HCT116 (cell line): ENCODE data around the gene TARS1. TPM values are rescaled to one million over a fixed set of nuclear protein-coding genes. Genes with fewer than 3 reads are reported as not detected.

Experiments
- ATAC-seq: fragments of 200-7000 bp; cut with Tn5 transposase; 2 replicates; pipeline ENCODE4 v1.9.1; 2020; ENCODE audit warnings: mild to moderate bottlenecking, moderate library complexity
- BruUV-seq: library from RNA; stranded (reverse); fragments of 400-500 nt; replicated peaks from 2 replicates; lab custom pipeline; 2021; lab: Mats Ljungman, UMichigan
- CTCF ChIA-PET: fragments of 300-600 bp; sonication (Branson Sonifier 250); formaldehyde crosslinking; loops from one replicate; lab custom pipeline; 2021; ENCODE audit warnings: antibody characterized with exemption; lab: Charles Lee
- POLR2A ChIA-PET: fragments of 300-600, 350-600 bp; sonication (Branson Sonifier 250); formaldehyde crosslinking; loops from one replicate; lab custom pipeline; 2021; ENCODE audit warnings: antibody characterized with exemption; lab: Charles Lee
- RAD21 ChIA-PET, 2 experiments: fragments of 300-600 bp; sonication (Branson Sonifier 250); formaldehyde crosslinking; loops; one replicate each; lab custom pipeline; 2023; ENCODE audit warnings: low total read pairs in 2 of 2; ENCODE audit not compliant: uncharacterized antibody in 2 of 2, unreplicated experiment in 2 of 2, low non-redundant PET in 1 of 2; lab: Charles Lee
- DNase-seq: peaks from one replicate; pipeline ENCODE4 v3.0.0-alpha.2; 2010; ENCODE audit warnings: low read depth, low spot score
- H2AFZ ChIP-seq: fragments of 200-600 bp; shearing (Covaris generic), sonication (generic); 2 replicates; pipeline ENCODE4 v1.6.1; 2017; ENCODE audit warnings: low read depth, mixed run types, mixed read lengths, antibody characterized with exemption, low read length; ENCODE audit not compliant: poor library complexity, severe bottlenecking
- H3K27ac ChIP-seq: 2 replicates; pipeline ENCODE4 v1.5.1; 2012; ENCODE audit warnings: low read depth, low read length
- H3K27me3 ChIP-seq: fragments of 200-600 bp; sonication (generic); 2 replicates; pipeline ENCODE4 v1.6.1; 2016; ENCODE audit warnings: mixed run types, low read length, mixed read lengths; ENCODE audit not compliant: insufficient read depth
- H3K36me3 ChIP-seq, 2 experiments: fragments of 200-500 bp in 1 of 2; fragments of 200-600 bp in 1 of 2; sonication (Bioruptor generic) in 1 of 2; sonication (generic) in 1 of 2; 2 replicates each; pipeline versions ENCODE4 v1.5.1 to v1.6.1; 2014 to 2016; ENCODE audit warnings: low read length in 2 of 2, inconsistent platforms in 1 of 2, mixed read lengths in 1 of 2, mixed run types in 1 of 2; ENCODE audit not compliant: insufficient read depth in 2 of 2, control insufficient read depth in 1 of 2
- H3K4me1 ChIP-seq, 2 experiments: fragments of 200-600 bp in 1 of 2; sonication (generic) in 1 of 2; 2 replicates each; pipeline versions ENCODE4 v1.5.1 to v1.6.1; 2012 to 2017; ENCODE audit warnings: low read length in 2 of 2, inconsistent platforms in 1 of 2, mild to moderate bottlenecking in 1 of 2, mixed read lengths in 1 of 2, mixed run types in 1 of 2, moderate library complexity in 1 of 2; ENCODE audit not compliant: insufficient read depth in 2 of 2, control insufficient read depth in 1 of 2
- H3K4me2 ChIP-seq: fragments of 200-600 bp; sonication (generic); 2 replicates; pipeline ENCODE4 v1.6.1; 2017; ENCODE audit warnings: mixed run types, low read length, mixed read lengths
- H3K4me3 ChIP-seq, 2 experiments: fragments of 200-600 bp in 1 of 2; sonication (generic) in 1 of 2; replicated peaks in 1 of 2; 2 replicates each; pipeline ENCODE4 v1.5.1; 2011 to 2016; ENCODE audit warnings: low read length in 2 of 2, control low read depth in 1 of 2, low read depth in 1 of 2, mild to moderate bottlenecking in 1 of 2, mixed read lengths in 1 of 2, mixed run types in 1 of 2
- H3K79me2 ChIP-seq: fragments of 200-600 bp; sonication (generic); 2 replicates; pipeline ENCODE4 v1.6.1; 2017; ENCODE audit warnings: mild to moderate bottlenecking, mixed run types, low read length, moderate library complexity, mixed read lengths; ENCODE audit not compliant: insufficient read depth
- H3K9ac ChIP-seq: fragments of 200-600 bp; sonication (generic); 2 replicates; pipeline ENCODE4 v1.6.1; 2016; ENCODE audit warnings: low read length, mixed read lengths
- H3K9me2 ChIP-seq: fragments of 200-600 bp; sonication (generic), shearing (Covaris generic); 2 replicates; pipeline ENCODE4 v1.6.1; 2017; ENCODE audit warnings: mixed run types, mild to moderate bottlenecking, moderate library complexity; ENCODE audit not compliant: insufficient read depth
- H3K9me3 ChIP-seq, 2 experiments: fragments of 200-500 bp in 1 of 2; fragments of 200-600 bp in 1 of 2; sonication (Bioruptor generic) in 1 of 2; sonication (generic) in 1 of 2; 2 replicates each; pipeline ENCODE4 v1.6.1; 2014 to 2017; ENCODE audit warnings: low read length in 2 of 2, mixed read lengths in 2 of 2, inconsistent platforms in 1 of 2, low read depth in 1 of 2, mild to moderate bottlenecking in 1 of 2, mixed run types in 1 of 2, moderate library complexity in 1 of 2; ENCODE audit not compliant: control insufficient read depth in 1 of 2, insufficient read depth in 1 of 2
- H4K20me1 ChIP-seq: fragments of 200-600 bp; sonication (generic), shearing (Covaris generic); 2 replicates; pipeline ENCODE4 v1.6.1; 2017; ENCODE audit warnings: mixed run types, mild to moderate bottlenecking, moderate library complexity; ENCODE audit not compliant: insufficient read depth
- CBX3 ChIP-seq: IDR thresholded peaks from 2 replicates; pipeline ENCODE4 v1.6.1; 2012; ENCODE audit warnings: low read depth
- CEBPB ChIP-seq: IDR thresholded peaks from 2 replicates; pipeline ENCODE4 v1.6.1; 2012; ENCODE audit warnings: low read depth
- ELF1 ChIP-seq: IDR thresholded peaks from 2 replicates; pipeline ENCODE4 v1.6.1; 2012; ENCODE audit warnings: low read depth, borderline replicate concordance
- EZH2phosphoT487 ChIP-seq: fragments of 200-600 bp; IDR thresholded peaks from 2 replicates; pipeline ENCODE4 v1.6.1; 2018; ENCODE audit warnings: antibody characterized with exemption, borderline replicate concordance
- FOSL1 ChIP-seq: IDR thresholded peaks from 2 replicates; pipeline ENCODE4 v1.6.1; 2012; ENCODE audit warnings: low read depth
- JUND ChIP-seq: IDR thresholded peaks from 2 replicates; pipeline ENCODE4 v1.6.1; 2012
- POLR2A ChIP-seq: IDR thresholded peaks from 2 replicates; pipeline ENCODE4 v1.7.0; 2011; ENCODE audit warnings: borderline replicate concordance; ENCODE audit not compliant: insufficient read depth, insufficient read length; ENCODE audit errors: extremely low read depth
- RAD21 ChIP-seq: IDR thresholded peaks from 2 replicates; pipeline ENCODE4 v1.6.1; 2012; ENCODE audit warnings: low read depth, mild to moderate bottlenecking
- REST ChIP-seq: IDR thresholded peaks from 2 replicates; pipeline ENCODE4 v1.6.1; 2012; ENCODE audit warnings: low read depth
- SIN3A ChIP-seq: IDR thresholded peaks from 2 replicates; pipeline ENCODE4 v1.6.1; 2012; ENCODE audit warnings: low read depth
- SRF ChIP-seq: IDR thresholded peaks from 2 replicates; pipeline ENCODE4 v1.6.1; 2012; ENCODE audit warnings: low read depth
- TCF7L2 ChIP-seq: IDR thresholded peaks from 2 replicates; pipeline ENCODE4 v1.7.0; 2011; ENCODE audit warnings: borderline replicate concordance, inconsistent platforms; ENCODE audit not compliant: insufficient read depth, insufficient read length; ENCODE audit errors: extremely low read depth
- ZBTB33 ChIP-seq: IDR thresholded peaks from 2 replicates; pipeline ENCODE4 v1.6.1; 2011; ENCODE audit warnings: mild to moderate bottlenecking, low read length, moderate library complexity; ENCODE audit not compliant: insufficient replicate concordance; ENCODE audit errors: extremely low read depth
- ZFX ChIP-seq: fragments of 450-650 bp; IDR thresholded peaks from 2 replicates; pipeline ENCODE4 v1.6.1; 2017
- intact Hi-C: fragments of 100-400 bp; cut with micrococcal nuclease; formaldehyde crosslinking; loops from 2 replicates; pipeline ENCODE4 v1.10.0; 2022
- total RNA-seq: library from RNA; stranded (reverse); gene quantifications from one replicate; pipeline ENCODE4 v1.2.1, GENCODE V29; 2021; ENCODE audit not compliant: unreplicated experiment

TARS1 gene
- total RNA-seq, 1 experiment from 2014 or later: 291 TPM

DNA sequence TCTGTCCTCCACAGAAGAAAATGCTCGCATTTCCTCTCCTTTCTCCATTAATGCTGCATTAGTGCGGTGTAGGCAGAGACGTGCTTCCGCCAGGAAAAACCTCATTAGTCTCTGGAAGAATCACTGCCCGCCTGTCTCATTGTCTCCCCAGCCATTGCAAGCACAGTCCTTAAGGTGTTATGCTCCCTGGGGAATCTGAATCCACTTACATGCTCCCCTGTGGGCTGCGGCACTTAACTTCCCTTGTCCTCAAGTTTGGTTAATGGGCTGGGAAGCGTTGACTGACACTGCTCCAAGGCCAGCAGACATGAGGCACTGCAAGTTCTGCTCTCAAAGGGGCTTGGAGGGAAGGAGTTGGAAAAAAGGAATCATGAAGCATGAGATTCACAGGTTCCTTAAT lies 41.6 kb downstream of the TARS1 start:
- ChIA-PET POLR2A (no interaction called here), CTCF (no interaction called here), RAD21 (no interaction called here)
- BruUV-seq: no TSS peak
- Histone ChIP-seq H3K9ac (no peak overlapping the region), H3K4me3 (no peak overlapping the region), H3K27ac (no peak overlapping the region), H3K79me2 (no peaks in the 10 kb centered on the region), H3K27me3 (no peaks in the 10 kb centered on the region), H3K4me2 (no peak overlapping the region), H3K36me3 (no peaks in the 10 kb centered on the region), H4K20me1 (no peaks in the 10 kb centered on the region), H3K9me2 (no peaks in the 10 kb centered on the region), H3K4me1 (no peaks in the 10 kb centered on the region), H2AFZ (no peak overlapping the region), H3K9me3 (no peaks in the 10 kb centered on the region)
- DNase-seq (no peak), ATAC-seq (no peak)
- intact Hi-C loops: no loop called here
- no peak for TF ChIP-seq ZFX
- no peak for TF ChIP-seq ELF1
- TF ChIP-seq ZBTB33: no peak
- no peak for TF ChIP-seq JUND
- no peak for TF ChIP-seq SIN3A

DNA sequence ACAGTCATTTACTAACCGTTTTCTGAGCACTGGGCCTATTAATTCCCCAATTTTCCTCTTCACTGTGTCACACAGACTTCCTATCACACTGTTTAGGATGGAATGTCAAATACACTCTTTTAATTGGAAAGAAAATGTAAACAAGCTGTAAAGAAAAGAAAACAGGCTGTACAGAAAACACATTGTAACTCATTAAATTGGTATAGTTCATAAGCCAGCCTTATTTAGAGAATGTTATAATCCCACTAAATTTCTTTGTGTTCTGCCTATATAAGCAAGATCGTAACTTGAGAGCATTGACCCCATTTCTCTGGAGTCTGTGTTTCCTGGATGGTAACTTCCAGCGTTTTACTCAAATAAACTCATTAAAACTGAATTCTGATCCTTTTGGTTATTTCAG lies 46.5 kb downstream of the TARS1 start:
- no peak overlapping the region for H3K9ac ChIP-seq
- POLR2A ChIA-PET: no interaction called here
- no peak for ATAC-seq
- intact Hi-C loops: no loop called here
- no peak overlapping the region for H3K4me2 ChIP-seq
- CTCF ChIA-PET: no interaction called here
- no peaks in the 10 kb centered on the region for H3K27me3 ChIP-seq
- no peaks in the 10 kb centered on the region for H3K4me1 ChIP-seq
- no TSS peak for BruUV-seq
- H4K20me1 ChIP-seq: no peaks in the 10 kb centered on the region
- no peaks in the 10 kb centered on the region for H3K9me3 ChIP-seq
- H3K36me3 ChIP-seq: no peaks in the 10 kb centered on the region
- no peak overlapping the region for H3K4me3 ChIP-seq
- RAD21 ChIA-PET: no interaction called here
- DNase-seq: no peak
- H3K9me2 ChIP-seq: no peaks in the 10 kb centered on the region
- no peak overlapping the region for H3K27ac ChIP-seq
- TF ChIP-seq CBX3: no peak
- no peak for TF ChIP-seq CEBPB
- no peak for TF ChIP-seq ZFX
- TF ChIP-seq EZH2phosphoT487: no peak
- TF ChIP-seq TCF7L2: no peak
- no peak for TF ChIP-seq SRF
- TF ChIP-seq RAD21: no peak
- TF ChIP-seq FOSL1: no peak
- no peak for TF ChIP-seq POLR2A
- no peak for TF ChIP-seq REST
- TF ChIP-seq, all 23 proteins: peak for 0
- Histone ChIP-seq H3K79me2 (no peaks in the 10 kb centered on the region), H2AFZ (no peak overlapping the region)
